Naive thymus-derived CD4-positive, alpha-beta T cell (primary cell): Measurements from ENCODE around the gene FAH. TPM values are rescaled to one million over a fixed set of nuclear protein-coding genes. Genes with fewer than 3 reads are reported as not detected.
A peak's percentile ranks its signal among the peaks of the same experiment; 100 is the strongest.
"Not testable (repeated sequence)": the region's sequence is repeated elsewhere in the genome, so short reads cannot be mapped to it uniquely, and the experiment has no call there.

ENCODE experiments used
- ATAC-seq: fragments of 150-1000 bp; cut with Tn5 transposase; 2 replicates; pipeline ENCODE4 v1.10.0; 2021; ENCODE audit warnings: mild to moderate bottlenecking, moderate library complexity
- CTCF ChIA-PET: fragments of 350-600 bp; sonication (Branson Sonifier 250); formaldehyde crosslinking; loops from one replicate; lab custom pipeline; 2021; ENCODE audit warnings: antibody characterized with exemption; lab: Charles Lee
- POLR2A ChIA-PET: fragments of 350-600 bp; sonication (Branson Sonifier 250); formaldehyde crosslinking; loops from one replicate; lab custom pipeline; 2021; ENCODE audit warnings: antibody characterized with exemption, inconsistent platforms; lab: Charles Lee
- DNase-seq, 9 donors: peaks; one replicate each; pipeline versions ENCODE4 v3.0.0 to v3.0.0-alpha.2; 2020 to 2022; ENCODE audit warnings: mixed read lengths in 1 of 9
- H3K27ac ChIP-seq: one replicate; pipeline ENCODE4 v1.7.0; 2013; ENCODE audit warnings: mild to moderate bottlenecking, low read depth, low read length, moderate library complexity
- H3K27me3 ChIP-seq, 2 donors: one replicate each; pipeline ENCODE4 v1.7.0; 2013; ENCODE audit warnings: low read length in 2 of 2, mild to moderate bottlenecking in 2 of 2, moderate library complexity in 2 of 2; ENCODE audit not compliant: control insufficient read depth in 2 of 2, insufficient read depth in 2 of 2
- H3K36me3 ChIP-seq, 3 experiments: 1 replicate in 2 of 3; 2 replicates in 1 of 3; pipeline ENCODE4 v1.7.0; 2013; ENCODE audit warnings: low read length in 3 of 3, mild to moderate bottlenecking in 3 of 3, moderate library complexity in 1 of 3; ENCODE audit not compliant: insufficient read depth in 3 of 3, control insufficient read depth in 2 of 3
- H3K4me1 ChIP-seq, 2 donors: one replicate each; pipeline ENCODE4 v1.7.0; 2013; ENCODE audit warnings: low read length in 2 of 2, mild to moderate bottlenecking in 2 of 2, moderate library complexity in 1 of 2; ENCODE audit not compliant: control insufficient read depth in 2 of 2, insufficient read depth in 2 of 2
- H3K4me3 ChIP-seq: 2 replicates; pipeline ENCODE4 v1.7.0; 2013; ENCODE audit warnings: mild to moderate bottlenecking, low read length
- H3K9me3 ChIP-seq, 3 experiments: 1 replicate in 2 of 3; 2 replicates in 1 of 3; pipeline ENCODE4 v1.7.0; 2013; ENCODE audit warnings: low read length in 3 of 3; ENCODE audit not compliant: control insufficient read depth in 2 of 3
- H3K27ac Mint-ChIP-seq, 9 donors: one replicate each; pipeline ENCODE4 v1.8.0; 2020 to 2022; ENCODE audit warnings: mixed read lengths in 9 of 9, mild to moderate bottlenecking in 8 of 9, moderate library complexity in 5 of 9, inconsistent platforms in 2 of 9
- H3K27me3 Mint-ChIP-seq, 5 donors: one replicate each; pipeline ENCODE4 v1.8.0; 2021 to 2022; ENCODE audit warnings: mixed read lengths in 5 of 5, mild to moderate bottlenecking in 1 of 5
- H3K36me3 Mint-ChIP-seq, 5 donors: one replicate each; pipeline ENCODE4 v1.8.0; 2020 to 2022; ENCODE audit warnings: mixed read lengths in 5 of 5, mild to moderate bottlenecking in 3 of 5, inconsistent platforms in 1 of 5
- H3K4me1 Mint-ChIP-seq, 7 donors: one replicate each; pipeline ENCODE4 v1.8.0; 2020 to 2022; ENCODE audit warnings: mixed read lengths in 7 of 7, mild to moderate bottlenecking in 3 of 7, inconsistent platforms in 1 of 7
- H3K4me3 Mint-ChIP-seq, 10 donors: one replicate each; pipeline ENCODE4 v1.8.0; 2020 to 2022; ENCODE audit warnings: mild to moderate bottlenecking in 10 of 10, mixed read lengths in 10 of 10, moderate library complexity in 6 of 10, inconsistent platforms in 2 of 10
- H3K9me3 Mint-ChIP-seq, 11 donors: one replicate each; pipeline ENCODE4 v1.8.0; 2020 to 2022; ENCODE audit warnings: mixed read lengths in 11 of 11, mild to moderate bottlenecking in 4 of 11, inconsistent platforms in 1 of 11, moderate library complexity in 1 of 11
- intact Hi-C, 2 donors: fragments of 100-400 bp; cut with micrococcal nuclease; formaldehyde crosslinking; loops; one replicate each; pipeline ENCODE4 v1.15.1; 2023
- polyA plus RNA-seq, 2 donors: library from polyadenylated mRNA; unstranded; fragments of 300-500 nt; fragmentation: Illumina TruSeq; gene quantifications; one replicate each; pipeline ENCODE4 v1.2.3, GENCODE V29; 2021
- total RNA-seq, 6 experiments: library from RNA in 5 of 6; stranded (reverse) in 5 of 6; gene quantifications; 1 replicate in 5 of 6; 2 replicates in 1 of 6; pipeline ENCODE4 v1.2.3 and lab custom pipeline; 2021 to 2026

The FAH gene
- total and polyA plus RNA-seq, 7 experiments from 2014 or later = 4.8 to 58.3 (median 6.8) TPM

- H3K4me3 ChIP-seq = no peak overlapping the region
- H3K9me3 ChIP-seq = no peaks in the 10 kb centered on the region
- peaks cover 6 to 34% (median 10%) of the 10 kb centered on the region in 3 experiments for H3K36me3 ChIP-seq
- no peak overlapping the region for H3K27ac Mint-ChIP-seq
- no peaks in the 10 kb centered on the region for H3K27me3 ChIP-seq
- peaks cover 0 to 9% (median 5%) of the 10 kb centered on the region in 7 donors for H3K4me1 Mint-ChIP-seq
- intact Hi-C loops = no loop called here
- peaks cover 12 to 51% (median 22%) of the 10 kb centered on the region in 5 donors for H3K36me3 Mint-ChIP-seq
- CTCF ChIA-PET = no interaction called here
- no peaks in the 10 kb centered on the region for H3K4me1 ChIP-seq
- POLR2A ChIA-PET = no interaction called here
- DNase-seq = no peak
- no peaks in the 10 kb centered on the region for H3K27me3 Mint-ChIP-seq
- ATAC-seq = no peak
- H3K4me3 Mint-ChIP-seq = no peak overlapping the region
- H3K27ac ChIP-seq = no peak overlapping the region
- H3K9me3 Mint-ChIP-seq = no peaks in the 10 kb centered on the region
These were observed 29.8 kb upstream of the FAH start for GRCh38 chr15:80123034-80123433.

GRCh38 chr15:80127253-80127652 is 25.5 kb upstream of the FAH start:
- POLR2A ChIA-PET = not testable (repeated sequence)
- CTCF ChIA-PET = interaction anchor here (1.0 kb wide), 1 partner anchor 10 kb away, joined by 3 read pairs; no protein-coding TSS in a partner anchor

GRCh38 chr15:80127911-80128310 is 24.9 kb upstream of the FAH start:
- no peak for DNase-seq
- Mint-ChIP-seq H3K27ac (peak overlapping the region in 2 of 9 donors; percentile 26 to 41), H3K36me3 (peaks cover 8 to 59% (median 30%) of the 10 kb centered on the region in 5 donors), H3K4me1 (peaks cover 0 to 7% (median 0%) of the 10 kb centered on the region in 7 donors), H3K4me3 (no peak overlapping the region), H3K9me3 (no peaks in the 10 kb centered on the region), H3K27me3 (no peaks in the 10 kb centered on the region)
- Histone ChIP-seq H3K9me3 (no peaks in the 10 kb centered on the region), H3K27me3 (no peaks in the 10 kb centered on the region), H3K4me1 (no peaks in the 10 kb centered on the region), H3K4me3 (no peak overlapping the region), H3K36me3 (peaks cover 8 to 37% (median 15%) of the 10 kb centered on the region in 3 experiments), H3K27ac (no peak overlapping the region)
- ChIA-PET CTCF (interaction anchor here (1.0 kb wide), 1 partner anchor 10 kb away, joined by 3 read pairs; no protein-coding TSS in a partner anchor), POLR2A (no interaction called here)
- intact Hi-C loops = no loop called here
- ATAC-seq = no peak

More at GRCh38 chr15:80127253-80127652, 25.5 kb upstream of the FAH start:
- H3K4me3 ChIP-seq, ATAC-seq, H3K27me3 ChIP-seq, H3K27me3 Mint-ChIP-seq, DNase-seq, H3K4me1 Mint-ChIP-seq, H3K9me3 ChIP-seq, H3K9me3 Mint-ChIP-seq, H3K4me3 Mint-ChIP-seq, intact Hi-C loops, H3K4me1 ChIP-seq, H3K27ac Mint-ChIP-seq, H3K27ac ChIP-seq: not testable (repeated sequence)
- peaks cover 9 to 62% (median 36%) of the 10 kb centered on the region in 5 donors for H3K36me3 Mint-ChIP-seq
- H3K36me3 ChIP-seq = peaks cover 10 to 42% (median 10%) of the 10 kb centered on the region in 3 experiments

- Mint-ChIP-seq H3K27me3 (no peaks in the 10 kb centered on the region), H3K27ac (no peak overlapping the region), H3K36me3 (peaks cover 18 to 50% (median 23%) of the 10 kb centered on the region in 5 donors), H3K4me1 (peaks cover 0 to 7% (median 0%) of the 10 kb centered on the region in 7 donors), H3K9me3 (no peaks in the 10 kb centered on the region), H3K4me3 (no peak overlapping the region)
- Histone ChIP-seq H3K9me3 (no peaks in the 10 kb centered on the region), H3K4me1 (no peaks in the 10 kb centered on the region), H3K27me3 (no peaks in the 10 kb centered on the region), H3K36me3 (peaks cover 0 to 34% (median 9%) of the 10 kb centered on the region in 3 experiments), H3K27ac (no peak overlapping the region), H3K4me3 (no peak overlapping the region)
- ChIA-PET CTCF (no interaction called here), POLR2A (no interaction called here)
- intact Hi-C loops = no loop called here
- ATAC-seq (no peak), DNase-seq (no peak)
These were observed 20.4 kb upstream of the FAH start for GRCh38 chr15:80132382-80132781.

GRCh38 chr15:80136854-80137253 is 15.9 kb upstream of the FAH start:
- Histone ChIP-seq H3K4me3 (no peak overlapping the region), H3K9me3 (no peaks in the 10 kb centered on the region), H3K36me3 (peaks cover 0 to 23% (median 5%) of the 10 kb centered on the region in 3 experiments), H3K4me1 (no peaks in the 10 kb centered on the region), H3K27me3 (no peaks in the 10 kb centered on the region), H3K27ac (no peak overlapping the region)
- POLR2A ChIA-PET = no interaction called here
- Mint-ChIP-seq H3K27me3 (no peaks in the 10 kb centered on the region), H3K9me3 (no peaks in the 10 kb centered on the region), H3K27ac (no peak overlapping the region), H3K36me3 (peaks cover 13 to 46% (median 17%) of the 10 kb centered on the region in 5 donors), H3K4me3 (no peak overlapping the region), H3K4me1 (no peaks in the 10 kb centered on the region)
- CTCF ChIA-PET = no interaction called here
- DNase-seq (no peak), ATAC-seq (no peak)
- intact Hi-C loops = no loop called here

GRCh38 chr15:80138961-80139360 is 13.8 kb upstream of the FAH start:
- Histone ChIP-seq H3K36me3 (peaks cover 0 to 14% (median 0%) of the 10 kb centered on the region in 3 experiments), H3K9me3 (no peaks in the 10 kb centered on the region), H3K27ac (no peak overlapping the region), H3K4me3 (no peak overlapping the region), H3K27me3 (no peaks in the 10 kb centered on the region), H3K4me1 (no peaks in the 10 kb centered on the region)
- ChIA-PET POLR2A (no interaction called here), CTCF (no interaction called here)
- no peak overlapping the region for H3K27ac Mint-ChIP-seq
- H3K27me3 Mint-ChIP-seq = peaks cover 0 to 4% (median 0%) of the 10 kb centered on the region in 5 donors
- intact Hi-C loops = no loop called here
- ATAC-seq (no peak), DNase-seq (no peak)
- H3K9me3 Mint-ChIP-seq = no peaks in the 10 kb centered on the region
- H3K36me3 Mint-ChIP-seq = peaks cover 10 to 36% (median 16%) of the 10 kb centered on the region in 5 donors
- no peaks in the 10 kb centered on the region for H3K4me1 Mint-ChIP-seq
- no peak overlapping the region for H3K4me3 Mint-ChIP-seq

- no peaks in the 10 kb centered on the region for H3K27me3 ChIP-seq
- DNase-seq (no peak), ATAC-seq (peak; percentile 26)
- H3K36me3 ChIP-seq = no peaks in the 10 kb centered on the region
- ChIA-PET POLR2A (no interaction called here), CTCF (interaction anchor here (0.7 kb wide), 1 partner anchor 217 kb away, joined by 3 read pairs; no protein-coding TSS in a partner anchor)
- Mint-ChIP-seq H3K27me3 (peaks cover 0 to 10% (median 0%) of the 10 kb centered on the region in 5 donors), H3K36me3 (peaks cover 1 to 24% (median 7%) of the 10 kb centered on the region in 5 donors), H3K27ac (no peak overlapping the region), H3K4me3 (no peak overlapping the region), H3K9me3 (peaks cover 0 to 6% (median 0%) of the 10 kb centered on the region in 11 donors), H3K4me1 (no peaks in the 10 kb centered on the region)
- no peaks in the 10 kb centered on the region for H3K4me1 ChIP-seq
- no peak overlapping the region for H3K27ac ChIP-seq
- intact Hi-C loops = no loop called here
- no peaks in the 10 kb centered on the region for H3K9me3 ChIP-seq
- no peak overlapping the region for H3K4me3 ChIP-seq
These were observed 11.9 kb upstream of the FAH start for GRCh38 chr15:80140909-80141308.
